ENCODE data around the gene CFC1B. TPM values are rescaled to one million over a fixed set of nuclear protein-coding genes. Genes with fewer than 3 reads are reported as not detected.
"Not testable (repeated sequence)": the region's sequence is repeated elsewhere in the genome, so short reads cannot be mapped to it uniquely, and the experiment has no call there.

The CFC1B gene
- polyA plus RNA-seq, 12 donors, result not detected

DNA sequence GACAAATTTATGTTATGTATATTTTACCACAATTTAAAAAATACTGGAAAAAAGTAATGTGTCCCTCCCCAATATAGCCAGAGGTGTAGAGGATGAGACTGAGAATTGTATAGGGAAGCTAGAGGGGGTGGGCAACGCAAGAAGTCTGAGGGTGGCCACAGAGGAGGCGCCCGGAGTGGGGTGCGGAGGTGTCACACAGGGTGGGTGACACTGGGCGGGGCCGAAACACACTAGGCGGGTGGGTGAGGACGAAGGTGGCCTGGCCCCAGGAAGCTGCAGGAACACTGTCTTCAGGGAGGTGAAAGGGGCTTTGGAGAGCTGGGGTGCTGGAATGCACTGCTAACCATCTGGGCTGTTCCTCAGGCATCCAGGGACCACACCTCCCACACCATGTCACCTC lies 35.4 kb downstream of the CFC1B start:
- not testable (repeated sequence) for DNase-seq

GRCh38 chr2:130566165-130566564 lies 45.1 kb downstream of the CFC1B start:
- DNase-seq, result not testable (repeated sequence)

DNA sequence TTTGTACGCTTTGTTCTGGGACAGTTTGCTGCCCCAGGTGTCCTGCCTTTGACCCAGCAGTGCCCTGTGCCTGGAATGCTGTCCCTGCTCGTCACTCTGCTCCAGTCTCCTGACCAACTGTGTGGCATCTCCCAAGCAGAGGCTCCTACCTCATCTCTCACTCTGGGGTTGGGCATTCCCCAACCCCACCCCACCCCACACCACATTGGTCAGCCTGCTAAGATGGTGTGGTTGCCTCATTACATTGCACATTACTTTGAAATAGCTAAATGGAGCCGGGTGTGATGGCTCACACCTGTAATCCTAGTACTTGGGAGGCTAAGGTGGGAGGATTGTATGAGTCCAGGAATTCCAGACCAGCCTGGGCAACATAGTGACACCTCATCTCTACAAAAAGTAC lies 50.9 kb downstream of the CFC1B start:
- not testable (repeated sequence) for DNase-seq

DNA sequence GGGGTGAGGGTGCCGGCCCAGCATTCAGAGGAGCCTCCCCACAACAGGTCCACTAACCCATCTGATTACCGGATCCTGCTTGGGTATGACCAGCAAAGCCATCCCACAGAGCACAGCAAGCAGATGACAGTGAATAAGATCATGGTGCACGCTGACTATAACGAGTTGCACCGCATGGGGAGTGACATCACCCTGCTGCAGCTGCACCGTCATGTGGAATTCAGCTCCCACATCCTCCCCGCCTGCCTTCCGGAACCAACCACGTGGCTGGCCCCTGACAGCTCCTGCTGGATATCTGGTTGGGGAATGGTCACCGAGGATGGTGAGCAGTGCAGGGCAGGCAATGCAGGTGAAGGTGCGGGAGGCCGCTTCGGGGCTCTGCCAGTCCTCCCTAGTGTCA lies 53.2 kb downstream of the CFC1B start:
- DNase-seq, result not testable (repeated sequence)

GRCh38 chr2:130576209-130576784 lies 55.3 kb downstream of the CFC1B start:
- not testable (repeated sequence) for DNase-seq

DNA sequence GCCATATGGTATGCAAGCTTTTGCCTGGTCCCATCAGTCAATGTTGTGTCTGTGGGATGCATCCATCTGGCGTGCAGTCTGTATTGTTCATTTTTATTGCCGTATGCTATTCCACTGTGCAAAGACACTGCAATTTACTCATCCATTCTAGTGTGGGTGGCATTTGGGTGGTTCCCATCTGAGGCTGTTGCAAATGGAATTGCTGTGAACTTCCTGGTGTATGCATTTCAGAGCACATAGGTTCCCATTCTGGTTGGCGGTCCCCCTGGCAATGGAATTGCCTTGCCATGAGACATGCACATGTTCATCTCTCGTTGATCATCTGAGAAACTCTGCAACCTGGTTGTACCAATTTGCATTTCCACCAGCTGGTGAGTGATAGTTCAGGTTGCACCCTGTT lies 56.5 kb downstream of the CFC1B start:
- not testable (repeated sequence) for DNase-seq

Other genes starting within 250 kb of the CFC1B start
- gene IMP4, start 178.3 kb upstream of the CFC1B start, polyA plus RNA-seq (ENCODE audit: insufficient read length in 12 of 12), result 10 to 100 TPM in 11 of 12 donors, not detected in 1; 34.0 to 60.2 (median 38.5) TPM
- gene PTPN18, start 165.2 kb upstream of the CFC1B start, polyA plus RNA-seq (ENCODE audit: insufficient read length in 12 of 12), result 10 to 100 TPM in 11 of 12 donors, not detected in 1; 15.4 to 41.5 (median 18.8) TPM
- gene POTEI, start 11.9 kb upstream of the CFC1B start, polyA plus RNA-seq (ENCODE audit: insufficient read length in 12 of 12), result 10 to 100 TPM in 1 of 12 donors, under 1 TPM in 8, not detected in 3; 0.04 to 59.2 (median 0.06) TPM
- under 1 TPM in 1 of 12 donors, not detected in 11; 0.17 TPM for gene CFC1, start 78.4 kb downstream of the CFC1B start, polyA plus RNA-seq (ENCODE audit: insufficient read length in 12 of 12)
- 1 to 10 TPM in 1 of 12 donors, under 1 TPM in 1, not detected in 10; 0.06 to 8.1 TPM for gene POTEJ, start 90.2 kb downstream of the CFC1B start, polyA plus RNA-seq (ENCODE audit: insufficient read length in 12 of 12)
- gene GPR148, start 207.8 kb downstream of the CFC1B start, polyA plus RNA-seq (ENCODE audit: insufficient read length in 12 of 12), result not detected
- gene AMER3, start 234.3 kb downstream of the CFC1B start, polyA plus RNA-seq (ENCODE audit: insufficient read length in 12 of 12), result under 1 TPM in 3 of 12 donors, not detected in 9; 0.01 to 0.12 (median 0.04) TPM